ENCODE data around the gene AFF3. TPM values are rescaled to one million over a fixed set of nuclear protein-coding genes. Genes with fewer than 3 reads are reported as not detected.
"Not testable (repeated sequence)": the region's sequence is repeated elsewhere in the genome, so short reads cannot be mapped to it uniquely, and the experiment has no call there.

AFF3 gene
- total and polyA plus RNA-seq, 2 of the 4 experiments (the other 2 are of a cell fraction), result 12.9 to 14.3 TPM

DNA sequence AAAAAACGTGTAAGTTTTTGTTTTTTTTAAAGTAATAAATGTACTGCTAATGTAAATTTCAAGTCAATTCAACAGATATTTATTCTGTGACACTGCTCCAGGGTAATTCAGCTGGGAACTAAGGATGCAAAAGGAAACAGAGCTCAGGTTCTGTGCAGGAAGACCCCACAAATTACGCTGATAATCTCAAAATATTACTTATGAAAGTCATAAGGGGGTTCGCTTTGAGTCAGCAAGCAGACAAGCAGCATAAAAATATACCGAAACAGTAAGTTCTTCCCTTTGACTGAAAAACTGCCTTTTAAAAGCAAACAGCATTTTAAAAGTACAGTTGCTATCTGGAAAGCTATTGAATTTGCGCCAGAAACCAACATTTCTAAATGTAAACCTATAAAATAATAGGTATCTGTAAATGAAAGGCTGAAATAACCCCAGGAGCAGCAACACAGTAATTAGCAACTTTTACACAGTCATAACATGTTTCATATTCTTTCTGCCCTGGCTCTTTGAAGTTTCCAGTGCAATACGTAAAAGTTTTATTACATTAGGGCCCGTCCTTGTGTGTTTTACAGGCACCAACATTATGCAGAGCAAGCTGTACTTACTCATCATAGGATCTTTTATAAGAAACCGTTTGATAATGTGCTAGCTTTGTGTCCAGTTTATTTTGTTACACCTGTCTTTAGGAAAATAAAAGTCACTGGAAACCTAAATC lies 39.8 kb downstream of the AFF3 start:
- no CpG with 5 or more reads among the region's 8 CpGs for WGBS, 2 experiments (ENCODE audit: extremely low coverage in 2 of 2, insufficient read length in 1 of 2)
- H2AFZ ChIP-seq (replicated peaks; ENCODE audit: low read length, poor library complexity); CTCF ChIA-PET; H3K4ac ChIP-seq (ENCODE audit: low read depth, low read length); H3K23ac ChIP-seq (ENCODE audit: low read depth, low read length); H2BK5ac ChIP-seq (ENCODE audit: low read depth, low read length, poor library complexity, severe bottlenecking); BruUV-seq (replicated peaks); H3K79me1 ChIP-seq (ENCODE audit: low read depth in 1 of 2, low read length in 2 of 2); H3K4me3 ChIP-seq (ENCODE audit: insufficient read depth, low read depth, low read length); H4K8ac ChIP-seq (ENCODE audit: low read depth in 2 of 2, low read length in 2 of 2); H4K91ac ChIP-seq (ENCODE audit: insufficient read depth, low read depth, low read length); H2AK5ac ChIP-seq (ENCODE audit: low read depth, low read length); H3K9me1 ChIP-seq (ENCODE audit: insufficient read depth, low read length); H3K14ac ChIP-seq (replicated peaks; ENCODE audit: low read depth, low read length); DNase-seq; H2BK120ac ChIP-seq (ENCODE audit: low read depth, low read length); H3K9me3 ChIP-seq (ENCODE audit: control insufficient read depth, insufficient read depth, low read length); H3K27ac ChIP-seq (ENCODE audit: insufficient read depth, low read length); ATAC-seq (ENCODE audit: low read depth); H3K27me3 ChIP-seq (ENCODE audit: control insufficient read depth, insufficient read depth, low read length); H2AK9ac ChIP-seq (replicated peaks; ENCODE audit: low read depth, low read length, poor library complexity); in situ Hi-C loops (cut with MboI; ENCODE audit: low sequenced_read_pairs); intact Hi-C loops (cut with micrococcal nuclease); H2BK15ac ChIP-seq (ENCODE audit: low read depth, low read length); H3K56ac ChIP-seq (ENCODE audit: extremely low read depth, insufficient read depth, low read length); H2BK20ac ChIP-seq (ENCODE audit: low read depth, low read length); POLR2A ChIA-PET (ENCODE audit: unreplicated experiment); H4K20me1 ChIP-seq (ENCODE audit: insufficient read depth, low read length); dilution Hi-C loops (cut with HindIII; ENCODE audit: low sequenced_read_pairs, unreplicated experiment); H3K9ac ChIP-seq (ENCODE audit: low read depth, low read length); H3K36me3 ChIP-seq (ENCODE audit: control insufficient read depth, insufficient read depth, low read length); H3K18ac ChIP-seq (ENCODE audit: low read depth, low read length); H4K5ac ChIP-seq (ENCODE audit: low read depth, low read length): not testable (repeated sequence)
- Histone ChIP-seq H3K4me1 (ENCODE audit: control insufficient read depth, insufficient read depth, low read length) (peaks cover 10% of the 10 kb centered on the region), H3K4me2 (ENCODE audit: low read depth, low read length) (peak overlapping the region; percentile 66; the same call in 1 of the 2 replicates)

DNA sequence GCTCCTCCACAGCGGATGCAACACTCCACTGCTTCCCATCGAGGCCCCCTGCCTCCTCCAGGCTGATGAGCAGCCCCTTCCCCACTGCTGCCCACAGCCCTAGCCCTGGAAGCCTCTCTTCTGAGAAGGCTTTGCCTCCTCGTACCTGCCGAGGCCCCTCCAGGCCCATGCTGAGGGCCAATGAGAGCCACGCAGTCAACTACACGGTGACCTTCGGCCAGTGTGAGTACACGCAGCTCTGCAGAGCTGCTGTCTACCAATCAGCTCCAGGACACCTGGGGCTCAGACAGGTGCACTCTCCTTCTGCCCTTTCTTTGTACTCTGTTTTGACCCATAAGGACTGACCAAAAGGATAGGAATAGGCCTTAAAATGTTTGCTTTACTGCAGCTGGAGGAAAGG lies 43.5 kb downstream of the AFF3 start:
- H3K9me1 ChIP-seq (ENCODE audit: insufficient read depth, low read length); H3K18ac ChIP-seq (ENCODE audit: low read depth, low read length); dilution Hi-C loops (cut with HindIII; ENCODE audit: low sequenced_read_pairs, unreplicated experiment); CTCF ChIA-PET; H2BK20ac ChIP-seq (ENCODE audit: low read depth, low read length); H4K20me1 ChIP-seq (ENCODE audit: insufficient read depth, low read length); H3K4ac ChIP-seq (ENCODE audit: low read depth, low read length); H3K79me1 ChIP-seq (ENCODE audit: low read depth in 1 of 2, low read length in 2 of 2); H2BK15ac ChIP-seq (ENCODE audit: low read depth, low read length); H3K36me3 ChIP-seq (ENCODE audit: control insufficient read depth, insufficient read depth, low read length); H3K56ac ChIP-seq (ENCODE audit: extremely low read depth, insufficient read depth, low read length); POLR2A ChIA-PET (ENCODE audit: unreplicated experiment); ATAC-seq (ENCODE audit: low read depth); intact Hi-C loops (cut with micrococcal nuclease); H3K4me1 ChIP-seq (ENCODE audit: control insufficient read depth, insufficient read depth, low read length); H4K5ac ChIP-seq (ENCODE audit: low read depth, low read length); H3K27ac ChIP-seq (ENCODE audit: insufficient read depth, low read length); H4K91ac ChIP-seq (ENCODE audit: insufficient read depth, low read depth, low read length); H4K8ac ChIP-seq (ENCODE audit: low read depth in 2 of 2, low read length in 2 of 2); H2AK5ac ChIP-seq (ENCODE audit: low read depth, low read length); H2AFZ ChIP-seq (replicated peaks; ENCODE audit: low read length, poor library complexity); H2BK5ac ChIP-seq (ENCODE audit: low read depth, low read length, poor library complexity, severe bottlenecking); H2BK120ac ChIP-seq (ENCODE audit: low read depth, low read length); DNase-seq; H3K23ac ChIP-seq (ENCODE audit: low read depth, low read length); H3K14ac ChIP-seq (replicated peaks; ENCODE audit: low read depth, low read length); BruUV-seq (replicated peaks); H3K4me2 ChIP-seq (ENCODE audit: low read depth, low read length); H2AK9ac ChIP-seq (replicated peaks; ENCODE audit: low read depth, low read length, poor library complexity); H3K9me3 ChIP-seq (ENCODE audit: control insufficient read depth, insufficient read depth, low read length); H3K4me3 ChIP-seq (ENCODE audit: insufficient read depth, low read depth, low read length); H3K9ac ChIP-seq (ENCODE audit: low read depth, low read length); in situ Hi-C loops (cut with MboI; ENCODE audit: low sequenced_read_pairs); H3K27me3 ChIP-seq (ENCODE audit: control insufficient read depth, insufficient read depth, low read length): not testable (repeated sequence)
- WGBS, 2 experiments (ENCODE audit: extremely low coverage in 2 of 2, insufficient read length in 1 of 2), result no CpG with 5 or more reads among the region's 8 CpGs

Data from IMR-90 (cell line).